Vagina (tissue), 2 donors: ENCODE results near the gene NPC1L1. TPM values are rescaled to one million over a fixed set of nuclear protein-coding genes. Genes with fewer than 3 reads are reported as not detected.

Experiments used
- DNase-seq, 2 donors: peaks; one replicate each; pipeline ENCODE4 v3.0.0-alpha.2; 2017; ENCODE audit errors: extremely low spot score in 2 of 2
- H3K27ac ChIP-seq: fragments of 200-600 bp; sonication (generic); one replicate; pipeline ENCODE4 v1.5.1; 2019
- H3K27me3 ChIP-seq: fragments of 200-600 bp; sonication (generic); one replicate; pipeline ENCODE4 v1.5.1; 2019
- H3K36me3 ChIP-seq, 2 donors: fragments of 200-600 bp; sonication (generic); one replicate each; pipeline ENCODE4 v1.5.1; 2017 to 2019
- H3K4me1 ChIP-seq: fragments of 200-600 bp; sonication (generic); one replicate; pipeline ENCODE4 v1.5.1; 2019
- H3K4me3 ChIP-seq, 2 donors: fragments of 200-600 bp; sonication (generic); 1 replicate in 1 of 2; 2 replicates in 1 of 2; pipeline ENCODE4 v1.5.1; 2016 to 2019
- H3K9me3 ChIP-seq: fragments of 200-600 bp; sonication (generic); one replicate; pipeline ENCODE4 v1.5.1; 2019
- CTCF ChIP-seq, 3 experiments: fragments of 450-650 bp in 2 of 3; fragments of 200-600 bp in 1 of 3; sonication (generic) in 1 of 3; IDR thresholded peaks; one replicate each; pipeline ENCODE4 v1.5.1; 2017 to 2019; ENCODE audit warnings: antibody characterized with exemption in 3 of 3, mild to moderate bottlenecking in 2 of 3, moderate library complexity in 2 of 3
- POLR2A ChIP-seq, 2 donors: fragments of 450-650 bp; IDR thresholded peaks; one replicate each; pipeline ENCODE4 v1.6.1; 2017; ENCODE audit warnings: antibody characterized with exemption in 2 of 2, mild to moderate bottlenecking in 2 of 2, moderate library complexity in 2 of 2
- POLR2AphosphoS5 ChIP-seq, 2 donors: sonication (generic); formaldehyde crosslinking; IDR thresholded peaks; one replicate each; pipeline ENCODE4 v1.9.0; 2017; ENCODE audit warnings: antibody characterized with exemption in 2 of 2, mild to moderate bottlenecking in 2 of 2, low read depth in 1 of 2; ENCODE audit not compliant: insufficient read depth in 1 of 2
- intact Hi-C: fragments of 100-400 bp; cut with DNase I; formaldehyde crosslinking; loops from one replicate; pipeline ENCODE4 v1.15.1; 2023
- small RNA-seq: library from RNA; depleted of rRNA; stranded (forward); fragments of <200 nt; gene quantifications from one replicate; pipeline ENCODE3, GENCODE V24; 2016
- total RNA-seq: library from RNA; depleted of rRNA; stranded (reverse); fragments of >200 nt; gene quantifications from one replicate; pipeline ENCODE4 v1.2.3, GENCODE V29; 2016

Gene NPC1L1
- total RNA-seq, 1 donor from 2014 or later: 0.49 TPM

GRCh38 chr7:44463169-44463808 is 77.8 kb downstream of the NPC1L1 start:
- no peak for DNase-seq
- Histone ChIP-seq H3K4me1 (peaks cover 9% of the 10 kb centered on the region), H3K9me3 (no peaks in the 10 kb centered on the region), H3K4me3 (no peak overlapping the region), H3K27me3 (no peaks in the 10 kb centered on the region), H3K27ac (no peak overlapping the region), H3K36me3 (no peaks in the 10 kb centered on the region)
- intact Hi-C loops: no loop called here
- TF ChIP-seq CTCF (IDR thresholded peaks at IDR 0.05) (no peak), POLR2A (IDR thresholded peaks at IDR 0.05) (no peak), POLR2AphosphoS5 (IDR thresholded peaks at IDR 0.05; ENCODE audit: insufficient read depth in 1 of 2, low read depth in 1 of 2) (no peak)

Small RNA genes within 50 kb of the gene (small RNA-seq; reads per million reads assigned to genes)
- gene RNU6-1097P: not detected

Other genes starting within 250 kb of the NPC1L1 start
- gene CAMK2B, start 215.7 kb downstream of the NPC1L1 start, total RNA-seq: 3.2 TPM
- 48.6 TPM for gene NUDCD3, start 50.7 kb downstream of the NPC1L1 start, total RNA-seq
- 60.2 TPM for gene DDX56, start 32.6 kb upstream of the NPC1L1 start, total RNA-seq
- gene TMED4, start 40.9 kb upstream of the NPC1L1 start, total RNA-seq: 102 TPM
- 80.0 TPM for gene OGDH, start 65.3 kb upstream of the NPC1L1 start, total RNA-seq
- 54.3 TPM for gene ZMIZ2, start 207.5 kb upstream of the NPC1L1 start, total RNA-seq